ENCODE measurements around the gene RAPGEF6.

DNA sequence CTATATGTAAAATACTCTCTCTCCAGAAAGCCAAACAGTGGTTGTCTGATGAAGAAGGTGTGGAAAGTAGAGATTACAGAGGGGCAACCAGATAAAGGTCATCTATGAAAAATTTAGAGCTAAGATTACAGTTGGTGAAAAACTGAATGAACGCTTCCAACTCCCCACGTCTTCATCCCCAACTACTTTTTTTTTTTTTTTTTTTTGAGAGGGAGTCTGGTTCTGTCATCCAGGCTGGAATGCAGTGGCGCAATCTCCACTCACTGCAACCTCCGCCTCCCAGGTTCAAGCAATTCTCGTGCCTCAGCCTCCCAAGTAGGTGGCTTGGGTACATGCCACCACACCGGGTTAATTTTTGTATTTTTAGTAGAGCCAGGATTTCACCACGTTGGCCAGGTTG is 64.3 kb downstream of the RAPGEF6 start:
- TF ChIP-seq, protein P1, sequence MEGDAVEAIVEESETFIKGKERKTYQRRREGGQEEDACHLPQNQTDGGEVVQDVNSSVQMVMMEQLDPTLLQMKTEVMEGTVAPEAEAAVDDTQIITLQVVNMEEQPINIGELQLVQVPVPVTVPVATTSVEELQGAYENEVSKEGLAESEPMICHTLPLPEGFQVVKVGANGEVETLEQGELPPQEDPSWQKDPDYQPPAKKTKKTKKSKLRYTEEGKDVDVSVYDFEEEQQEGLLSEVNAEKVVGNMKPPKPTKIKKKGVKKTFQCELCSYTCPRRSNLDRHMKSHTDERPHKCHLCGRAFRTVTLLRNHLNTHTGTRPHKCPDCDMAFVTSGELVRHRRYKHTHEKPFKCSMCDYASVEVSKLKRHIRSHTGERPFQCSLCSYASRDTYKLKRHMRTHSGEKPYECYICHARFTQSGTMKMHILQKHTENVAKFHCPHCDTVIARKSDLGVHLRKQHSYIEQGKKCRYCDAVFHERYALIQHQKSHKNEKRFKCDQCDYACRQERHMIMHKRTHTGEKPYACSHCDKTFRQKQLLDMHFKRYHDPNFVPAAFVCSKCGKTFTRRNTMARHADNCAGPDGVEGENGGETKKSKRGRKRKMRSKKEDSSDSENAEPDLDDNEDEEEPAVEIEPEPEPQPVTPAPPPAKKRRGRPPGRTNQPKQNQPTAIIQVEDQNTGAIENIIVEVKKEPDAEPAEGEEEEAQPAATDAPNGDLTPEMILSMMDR (IDR thresholded peaks at IDR 0.05) = no peak
- TF ChIP-seq POLR2A (IDR thresholded peaks at IDR 0.05) (no peak), EP300 (IDR thresholded peaks at IDR 0.05) (no peak)
